ENCODE data around the gene GGCX.

The GGCX gene

GRCh38 chr2:85598594-85599340 lies 37.5 kb upstream of the GGCX start:
- no peak for DNase-seq (ENCODE audit: low read depth)
- TF ChIP-seq CTCF (IDR thresholded peaks at IDR 0.05; ENCODE audit: insufficient read depth, low read depth, low read length, missing control alignments): no peak
- no peak overlapping the region for H3K4me3 ChIP-seq (ENCODE audit: low read depth, low read length)

GRCh38 chr2:85597241-85597640 lies 35.9 kb upstream of the GGCX start:
- no peak overlapping the region for H3K4me3 ChIP-seq (ENCODE audit: low read depth, low read length)
- no peak for DNase-seq (ENCODE audit: low read depth)
- TF ChIP-seq CTCF (IDR thresholded peaks at IDR 0.05; ENCODE audit: insufficient read depth, low read depth, low read length, missing control alignments): no peak

GRCh38 chr2:85596486-85597143 lies 35.3 kb upstream of the GGCX start:
- no peak for TF ChIP-seq CTCF (IDR thresholded peaks at IDR 0.05; ENCODE audit: insufficient read depth, low read depth, low read length, missing control alignments)
- DNase-seq (ENCODE audit: low read depth): no peak
- H3K4me3 ChIP-seq (ENCODE audit: low read depth, low read length): peak overlapping the region; percentile 86

- TF ChIP-seq CTCF (IDR thresholded peaks at IDR 0.05; ENCODE audit: insufficient read depth, low read depth, low read length, missing control alignments): no peak
- DNase-seq (ENCODE audit: low read depth): no peak
- H3K4me3 ChIP-seq (ENCODE audit: low read depth, low read length): peak overlapping the region; percentile 86
Observed at GRCh38 chr2:85596026-85596333, 34.7 kb upstream of the GGCX start.

- peak; percentile 97 for DNase-seq (ENCODE audit: low read depth)
- peak within 1 kb of the TSS; percentile 86 for H3K4me3 ChIP-seq (ENCODE audit: low read depth, low read length)
- TF ChIP-seq CTCF (IDR thresholded peaks at IDR 0.05; ENCODE audit: insufficient read depth, low read depth, low read length, missing control alignments): no peak
Observed at GRCh38 chr2:85595301-85596025, 34.2 kb upstream of the GGCX start, which contains the start of gene RNF181. TSS of gene RNF181 (plus strand) at chr2:85595745. CDS start at chr2:85595764, 19 bp downstream.

- DNase-seq (ENCODE audit: low read depth): no peak
- H3K4me3 ChIP-seq (ENCODE audit: low read depth, low read length): peak overlapping the region; percentile 86
- no peak for TF ChIP-seq CTCF (IDR thresholded peaks at IDR 0.05; ENCODE audit: insufficient read depth, low read depth, low read length, missing control alignments)
Observed at GRCh38 chr2:85594715-85595300, 33.5 kb upstream of the GGCX start.
